NCI-H1105 (cell line): ENCODE results near the gene GCSH.
"Not testable (repeated sequence)": the region's sequence is repeated elsewhere in the genome, so short reads cannot be mapped to it uniquely, and the experiment has no call there.

Experiments
- DNase-seq: peaks from one replicate; lab custom pipeline; 2025; lab: John Stamatoyannopoulos, UW

GCSH gene

DNA sequence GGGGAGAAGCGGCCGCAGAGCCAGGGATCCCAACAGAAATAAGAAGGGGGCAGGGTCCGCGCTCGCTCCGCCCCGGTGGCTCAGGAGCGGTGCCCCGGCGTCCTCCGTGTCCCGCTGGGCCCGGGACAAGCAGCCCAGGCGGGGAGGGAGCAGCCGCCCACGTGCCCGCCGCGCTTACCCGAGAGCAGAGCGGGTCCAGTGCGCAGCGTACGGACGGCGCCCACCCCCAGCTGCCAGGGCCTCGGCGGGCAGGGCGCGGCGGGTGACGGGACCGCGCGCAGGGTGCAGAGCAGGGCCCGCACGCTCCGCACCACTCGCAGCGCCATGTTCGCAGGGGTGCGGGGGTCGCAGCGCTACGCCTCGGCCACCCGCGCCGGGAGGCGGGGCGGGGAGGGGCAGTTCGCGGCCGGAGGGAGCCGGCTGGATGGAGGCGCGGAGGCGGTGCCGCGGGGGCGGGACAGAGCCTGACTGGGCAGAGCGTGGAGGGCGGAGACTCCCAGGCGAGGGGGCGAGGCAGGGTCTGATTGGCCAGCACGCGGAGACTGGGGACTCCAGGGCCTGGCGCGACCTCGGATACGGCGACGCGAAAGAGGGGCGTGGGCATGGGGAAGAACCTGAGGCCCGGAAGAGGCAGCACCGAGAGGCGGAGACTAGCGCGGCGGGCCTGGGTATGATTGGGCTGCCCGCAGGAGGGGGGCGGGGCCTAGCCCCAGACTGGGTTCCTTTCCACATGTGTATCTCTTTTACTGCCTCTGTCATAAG is at the start of gene GCSH:
TSS of gene GCSH (minus strand) at position 443 of the 762 bp plus-strand sequence. CDS start at position 326, 117 bp downstream.
- peak; percentile 90 for DNase-seq

- DNase-seq: no peak
Observed at GRCh38 chr16:81143921-81144471, 47.8 kb upstream of the GCSH start.

- no peak for DNase-seq
Observed at GRCh38 chr16:81142864-81143263, 46.7 kb upstream of the GCSH start.

DNA sequence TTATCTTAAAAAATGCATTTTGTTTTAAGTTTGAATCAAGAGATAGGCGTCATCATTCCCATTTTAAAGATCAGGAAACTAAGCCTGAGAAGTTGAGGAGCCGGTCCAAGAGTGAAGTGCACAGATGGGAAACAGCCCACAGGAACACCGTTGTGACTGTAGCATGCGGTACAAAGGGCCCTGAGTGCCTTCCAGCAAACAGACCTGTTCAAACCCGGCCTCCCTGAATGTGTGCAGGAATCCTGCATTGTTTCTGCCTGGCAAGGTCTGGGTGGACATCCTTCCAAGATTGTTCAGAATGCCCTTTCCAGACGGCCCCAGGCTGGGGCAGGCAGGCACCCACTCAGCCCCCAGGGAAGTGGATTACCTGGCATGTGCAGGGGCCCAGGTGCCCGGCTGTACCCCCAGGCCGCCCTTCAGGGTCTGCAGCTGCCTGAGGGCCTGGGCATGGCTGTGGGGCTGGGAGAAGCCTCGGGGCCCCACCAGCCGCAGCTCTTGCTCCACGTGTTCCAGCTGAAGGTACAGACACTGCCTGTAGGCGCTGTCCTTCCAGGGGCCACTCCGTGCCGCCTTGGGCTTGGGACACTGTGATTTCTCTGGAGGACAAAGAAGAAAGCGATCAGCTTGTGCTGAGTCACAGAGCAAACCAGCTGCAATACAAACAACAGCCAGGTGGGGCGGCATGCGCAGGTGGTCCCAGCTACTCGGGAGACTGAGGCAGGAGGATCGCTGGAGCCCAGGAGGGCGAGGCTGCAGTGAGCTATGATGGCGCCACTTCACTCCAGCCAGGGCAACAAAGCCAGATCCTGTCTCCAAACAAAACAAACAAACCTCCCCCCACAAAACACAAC is 45.0 kb upstream of the GCSH start:
- DNase-seq: no peak

- DNase-seq: no peak
Observed at GRCh38 chr16:81138831-81139557, 42.8 kb upstream of the GCSH start.

GRCh38 chr16:81137754-81138153 is 41.6 kb upstream of the GCSH start:
- DNase-seq: no peak

- DNase-seq: no peak
Observed at GRCh38 chr16:81136390-81137335, 40.5 kb upstream of the GCSH start.

GRCh38 chr16:81130126-81130525 is 33.9 kb upstream of the GCSH start:
- no peak for DNase-seq

DNA sequence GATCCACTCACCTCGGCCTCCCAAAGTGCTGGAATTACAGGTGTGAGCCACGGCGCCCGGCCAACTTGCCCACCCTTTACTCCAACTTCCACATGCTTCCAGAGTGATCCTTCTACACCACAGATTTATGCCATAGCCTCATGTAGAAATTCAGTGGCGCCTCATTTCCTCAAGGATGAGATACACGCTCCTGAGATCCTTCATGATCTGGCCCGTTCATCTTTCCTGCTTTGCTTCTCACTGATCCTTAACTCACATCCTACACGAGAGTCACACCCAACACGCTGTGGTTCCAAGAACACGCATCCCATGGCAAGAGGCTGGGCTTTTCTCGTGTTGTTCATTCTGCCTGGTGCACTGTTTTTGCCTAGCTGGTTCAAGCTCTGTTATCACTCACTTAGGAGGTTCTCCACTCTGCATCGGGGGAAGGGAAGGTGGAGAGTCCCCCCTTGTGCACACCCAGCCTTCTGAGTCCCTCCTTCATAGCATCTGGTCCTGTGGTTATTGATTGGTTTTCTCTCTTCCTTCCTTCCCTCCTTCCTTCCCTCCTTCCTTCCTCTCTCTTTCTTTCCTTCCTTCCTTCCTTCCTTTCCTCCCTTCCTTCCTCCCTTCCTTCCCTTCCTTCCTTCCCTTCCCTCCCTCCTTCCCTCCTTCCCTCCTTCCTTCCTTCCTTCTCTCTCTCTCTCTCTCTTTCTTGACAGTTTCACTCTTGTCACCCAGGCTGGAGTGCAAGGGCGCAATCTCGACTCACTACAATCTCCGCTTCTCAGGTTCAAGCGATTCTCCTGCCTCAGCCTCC is 32.7 kb upstream of the GCSH start:
- no peak for DNase-seq

DNA sequence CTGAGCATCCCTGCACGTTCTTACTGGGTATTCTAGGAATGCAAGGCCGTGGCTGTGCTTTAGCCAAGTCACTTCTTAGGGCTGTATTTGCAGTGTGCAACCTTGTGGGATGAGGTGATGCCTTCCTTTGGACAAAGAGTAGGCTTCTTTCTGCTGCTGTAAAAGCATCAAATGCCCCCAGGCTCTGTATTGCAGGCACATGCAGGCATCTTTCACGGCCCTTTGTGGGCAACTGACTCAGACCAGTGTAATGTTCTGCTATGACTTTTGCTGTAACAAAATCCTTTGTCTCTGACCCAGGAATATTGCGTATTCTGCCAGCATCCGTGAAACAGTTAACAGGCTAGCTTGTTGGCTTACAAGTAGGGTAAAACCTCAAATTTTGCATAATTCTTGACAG is 30.9 kb upstream of the GCSH start:
- no peak for DNase-seq

GRCh38 chr16:81123092-81123852 is 27.1 kb upstream of the GCSH start:
- no peak for DNase-seq

DNA sequence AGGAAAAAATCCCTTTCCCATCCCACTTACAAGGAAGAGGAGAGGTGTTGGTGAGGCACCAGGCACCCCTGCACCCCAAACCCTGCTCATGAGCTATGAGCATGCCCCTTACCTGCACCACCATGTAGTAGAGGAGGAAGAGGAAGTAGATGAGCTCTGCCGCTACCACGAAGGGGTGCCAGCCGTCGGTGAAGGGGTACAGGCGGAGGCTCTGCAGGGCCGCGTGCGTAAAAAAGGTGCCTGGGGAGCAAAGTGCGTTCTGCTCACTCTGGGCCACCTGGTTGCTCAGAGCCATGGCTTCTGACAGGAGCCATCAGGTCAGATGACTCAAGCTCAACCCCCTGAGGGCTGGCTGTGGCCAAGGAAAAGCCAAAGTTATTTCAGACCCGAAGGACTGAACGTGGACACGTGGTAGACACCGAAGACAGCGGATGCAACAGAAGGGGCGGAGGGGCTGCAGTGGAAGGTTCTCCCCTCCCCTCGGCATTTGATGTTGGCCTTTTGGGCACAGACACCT is 25.3 kb upstream of the GCSH start:
- DNase-seq: no peak

GRCh38 chr16:81117436-81117835 is 21.2 kb upstream of the GCSH start:
- no peak for DNase-seq

DNA sequence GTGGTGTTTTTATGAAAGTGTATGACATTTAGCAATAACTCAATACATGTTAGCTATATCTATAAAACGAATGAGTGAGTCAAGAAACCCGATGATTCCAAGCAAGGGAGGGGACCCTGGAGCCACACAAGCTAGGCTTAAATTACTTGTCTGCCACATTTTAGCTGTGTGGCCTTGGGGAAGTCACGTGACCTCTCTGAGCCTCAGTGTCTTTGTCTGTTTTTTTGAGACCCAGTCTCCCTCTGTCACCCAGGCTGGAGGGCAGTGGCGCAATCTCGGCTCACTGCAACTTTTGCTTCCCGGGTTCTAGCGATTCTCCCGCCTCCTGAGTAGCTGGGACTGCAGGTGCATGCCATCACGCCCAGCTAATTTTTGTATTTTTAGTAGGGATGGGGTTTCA is 20.1 kb upstream of the GCSH start:
- DNase-seq: no peak

GRCh38 chr16:81112453-81112852 is 16.3 kb upstream of the GCSH start:
- DNase-seq: no peak

DNA sequence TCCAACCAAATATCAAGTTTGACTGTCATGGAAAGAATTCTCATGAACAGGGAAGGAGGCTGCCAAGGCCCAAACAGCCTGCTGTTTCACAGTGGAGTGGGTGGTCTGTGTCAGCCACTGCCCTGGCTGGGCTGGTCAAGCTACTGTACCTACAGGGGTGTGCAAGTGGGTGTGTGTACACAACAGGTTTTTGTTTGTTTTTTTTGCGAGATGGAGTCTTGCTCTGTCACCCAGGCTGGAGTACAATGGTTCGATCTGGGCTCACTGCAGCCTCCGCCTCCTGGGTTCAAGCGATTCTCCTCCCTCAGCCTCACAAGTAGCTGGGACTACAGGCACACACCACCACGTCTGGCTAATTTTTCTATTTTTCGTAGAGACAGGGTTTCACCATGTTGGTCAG is 13.1 kb upstream of the GCSH start:
- DNase-seq: not testable (repeated sequence)

GRCh38 chr16:81107511-81107910 is 11.3 kb upstream of the GCSH start:
- no peak for DNase-seq

DNA sequence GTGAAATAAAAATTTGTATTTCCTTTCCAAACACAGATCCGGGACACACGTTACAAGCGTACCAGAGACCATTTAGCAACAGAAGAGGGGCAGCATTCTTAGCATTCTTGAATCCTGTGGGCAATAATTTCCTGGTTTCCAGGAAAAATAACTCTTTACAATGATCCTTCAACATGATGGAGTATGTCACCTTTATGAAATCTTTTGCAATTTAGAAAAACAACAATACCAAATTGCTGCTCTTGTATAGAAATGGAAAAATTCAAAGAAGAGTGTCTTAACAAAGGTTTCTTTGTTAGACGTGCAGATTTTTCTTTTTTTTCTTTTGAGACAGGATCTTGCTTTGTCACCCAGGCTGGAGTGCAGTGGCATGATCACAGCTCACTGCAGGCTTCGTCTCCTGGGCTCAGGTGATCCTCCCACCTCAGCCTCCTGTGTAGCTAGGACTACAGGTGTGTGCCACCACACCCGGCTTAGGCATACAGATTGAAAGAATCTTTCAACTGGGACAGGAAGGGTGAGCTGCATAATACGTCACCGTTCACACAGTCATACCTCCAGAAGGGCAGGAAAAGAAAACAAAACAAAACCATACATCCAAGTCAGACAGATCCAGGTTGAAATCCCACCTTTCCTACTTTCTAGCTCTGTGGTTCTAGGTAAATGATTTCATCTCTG is 10.8 kb upstream of the GCSH start:
- DNase-seq: no peak

DNA sequence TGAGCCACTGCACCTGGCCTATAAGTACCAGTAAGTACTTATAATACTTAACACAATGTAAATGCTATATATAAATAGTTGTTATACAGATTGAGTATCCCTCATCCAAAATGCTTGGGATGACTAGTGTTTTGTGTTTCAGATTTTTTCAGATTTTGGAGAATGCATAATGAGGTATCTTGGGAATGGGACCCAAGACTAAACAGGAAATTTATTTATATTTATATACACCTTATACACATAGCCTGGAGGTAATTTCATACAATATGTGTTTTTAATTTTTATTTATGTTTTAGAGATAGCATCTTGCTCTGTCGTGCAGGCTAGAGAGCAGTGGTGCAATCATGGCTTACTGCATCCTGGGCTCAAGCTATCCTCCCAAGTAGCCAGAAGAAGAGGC is 9.8 kb upstream of the GCSH start:
- DNase-seq: no peak
